ENCODE results near the gene SPATA2. TPM values are rescaled to one million over a fixed set of nuclear protein-coding genes. Genes with fewer than 3 reads are reported as not detected.
"Not testable (repeated sequence)": the region's sequence is repeated elsewhere in the genome, so short reads cannot be mapped to it uniquely, and the experiment has no call there.

SPATA2 gene
- total RNA-seq, 1 donor from 2014 or later = 8.0 TPM

DNA sequence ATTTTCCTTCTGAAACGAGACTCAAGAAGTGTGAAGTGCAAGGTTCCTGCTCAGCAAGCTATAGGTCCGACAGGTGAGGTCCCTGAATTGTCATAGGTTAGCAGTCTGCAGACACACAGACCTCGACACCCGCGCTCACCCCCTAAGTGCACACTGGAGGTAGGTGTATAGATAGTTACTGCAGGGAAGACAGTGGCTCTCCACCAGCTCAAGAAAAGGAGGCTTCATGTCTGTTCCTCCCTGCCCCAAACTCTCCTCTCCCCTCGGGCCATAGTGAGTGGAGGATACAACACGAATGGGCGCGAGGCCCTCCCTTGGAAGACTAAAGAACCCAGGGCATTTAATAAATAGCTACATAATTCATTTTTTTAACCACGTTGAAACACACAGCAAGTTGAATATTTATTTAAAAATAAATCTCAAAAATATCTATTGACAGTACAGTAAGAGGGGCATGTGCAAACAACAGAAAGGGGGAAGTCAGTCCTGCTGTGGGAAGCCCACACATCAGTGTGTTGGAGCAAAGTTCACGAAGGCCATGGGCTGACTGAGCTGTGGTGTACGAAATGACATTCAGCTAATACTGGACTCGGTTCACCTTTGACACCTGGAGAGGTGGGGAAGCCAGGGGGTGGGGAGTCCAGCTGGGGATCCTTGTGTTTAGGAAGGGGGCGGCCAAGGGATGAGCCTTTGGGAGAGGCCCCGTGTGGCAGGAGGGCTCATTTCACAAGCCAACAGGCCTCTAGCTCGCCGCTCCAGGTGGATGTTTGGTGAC is 10.7 kb downstream of the SPATA2 start:
- no peak for DNase-seq (ENCODE audit: low spot score)

DNA sequence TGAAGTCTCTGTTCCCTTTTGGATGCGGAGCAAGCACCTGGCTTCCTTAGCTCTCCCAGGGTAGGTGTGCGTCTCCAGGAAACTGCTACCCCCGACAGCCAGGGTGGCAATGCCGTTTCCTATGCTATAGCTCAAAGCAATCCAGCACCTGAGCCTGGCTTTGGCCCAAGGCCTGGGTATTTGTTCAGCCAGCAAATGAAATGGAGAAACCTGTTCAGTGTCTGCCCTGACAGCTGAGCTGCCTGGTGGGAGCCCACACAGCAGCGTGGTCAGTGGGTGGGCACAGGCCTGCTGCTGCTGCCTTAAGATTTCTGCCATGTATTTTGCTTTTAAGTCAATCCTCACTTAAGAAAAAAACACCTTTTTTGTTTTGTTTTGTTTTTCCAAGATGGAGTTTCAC is 13.7 kb downstream of the SPATA2 start:
- DNase-seq (ENCODE audit: low spot score) = no peak

DNA sequence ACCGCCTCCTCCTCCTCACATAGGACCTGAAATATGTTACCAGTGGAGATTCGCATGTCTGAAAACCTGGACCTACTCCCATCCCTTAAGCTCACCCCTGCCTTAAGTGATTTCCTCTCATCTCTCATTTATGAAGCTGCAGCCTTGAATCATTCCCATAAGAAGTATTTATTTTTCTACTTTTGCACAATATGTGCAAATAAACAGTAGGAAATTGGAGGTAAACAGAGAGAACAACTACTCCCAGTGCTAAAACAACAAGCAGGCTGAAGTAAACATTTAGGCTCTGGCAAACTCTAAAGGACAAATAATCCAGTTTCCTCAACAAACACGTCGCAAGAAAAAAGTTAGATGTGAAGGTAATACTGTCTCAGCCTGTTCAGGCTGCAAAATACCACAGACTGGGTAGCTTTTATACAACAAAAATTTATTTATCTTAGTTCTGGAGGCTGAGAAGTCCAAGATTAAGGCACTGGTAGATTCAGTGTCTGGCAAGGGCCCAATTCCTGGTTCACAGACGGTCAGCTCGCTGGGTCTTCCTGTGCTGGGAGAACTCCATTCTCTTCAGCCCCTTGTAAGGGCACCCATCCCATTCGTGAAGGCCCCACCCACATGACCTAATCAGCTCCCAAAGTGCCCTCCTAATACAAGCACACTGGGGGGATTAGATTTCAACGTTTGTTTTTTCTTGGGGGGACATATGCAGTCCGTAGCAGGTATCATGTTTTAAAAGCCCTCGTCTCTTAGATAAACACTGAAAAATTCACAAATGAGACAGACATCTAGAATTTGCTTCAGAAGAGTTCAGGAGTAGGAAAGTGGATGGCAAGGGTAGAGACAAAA is 15.6 kb downstream of the SPATA2 start:
- no peak for DNase-seq (ENCODE audit: low spot score)

DNA sequence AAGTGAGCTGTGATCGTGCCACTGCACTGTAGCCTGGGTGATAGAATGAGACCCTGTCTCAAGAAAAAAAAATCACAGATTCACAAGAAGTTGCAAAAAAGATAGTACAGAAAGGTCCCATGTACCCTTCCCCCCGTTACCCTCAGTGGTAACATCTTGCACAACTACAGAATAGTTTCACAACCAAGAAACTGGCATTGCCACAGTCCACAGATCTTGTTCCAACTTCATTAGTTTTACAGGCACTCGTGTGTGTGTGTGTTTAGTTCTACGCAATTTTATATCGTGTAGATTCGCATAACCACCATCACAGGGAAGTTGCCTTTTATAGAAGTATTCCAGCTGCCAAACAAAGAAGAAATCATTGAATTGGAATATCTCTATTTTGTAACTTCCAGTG is 19.1 kb downstream of the SPATA2 start:
- no peak for DNase-seq (ENCODE audit: low spot score)

DNA sequence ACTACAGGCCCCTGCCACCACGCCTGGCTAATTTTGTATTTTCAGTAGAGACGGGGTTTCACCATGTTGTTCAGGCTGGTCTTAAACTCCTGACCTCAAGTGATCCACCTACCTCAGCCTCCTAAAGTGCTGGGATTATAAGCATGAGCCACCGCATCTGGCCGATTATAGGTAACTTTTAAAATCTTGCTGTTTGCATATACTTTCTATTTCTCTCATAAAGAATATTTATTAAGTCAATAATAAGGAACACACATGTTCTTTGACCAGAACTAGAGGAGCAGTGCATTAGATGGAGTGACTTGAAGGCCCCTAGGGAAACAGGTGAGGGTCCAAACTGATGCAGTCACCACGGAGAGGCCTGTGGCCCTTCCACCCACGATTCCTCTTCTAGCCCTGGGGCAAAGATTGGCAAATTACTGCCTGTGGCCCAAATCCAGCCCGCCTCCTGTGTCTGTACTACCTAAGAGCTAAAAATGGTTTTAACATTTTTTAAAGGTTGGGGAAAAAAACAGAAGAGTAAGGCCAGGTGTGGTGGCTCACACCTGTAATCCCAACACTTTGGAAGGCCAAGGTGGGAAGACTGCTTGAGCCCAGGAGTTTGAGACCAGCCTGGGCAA is 19.7 kb downstream of the SPATA2 start:
- DNase-seq (ENCODE audit: low spot score) = not testable (repeated sequence)

DNA sequence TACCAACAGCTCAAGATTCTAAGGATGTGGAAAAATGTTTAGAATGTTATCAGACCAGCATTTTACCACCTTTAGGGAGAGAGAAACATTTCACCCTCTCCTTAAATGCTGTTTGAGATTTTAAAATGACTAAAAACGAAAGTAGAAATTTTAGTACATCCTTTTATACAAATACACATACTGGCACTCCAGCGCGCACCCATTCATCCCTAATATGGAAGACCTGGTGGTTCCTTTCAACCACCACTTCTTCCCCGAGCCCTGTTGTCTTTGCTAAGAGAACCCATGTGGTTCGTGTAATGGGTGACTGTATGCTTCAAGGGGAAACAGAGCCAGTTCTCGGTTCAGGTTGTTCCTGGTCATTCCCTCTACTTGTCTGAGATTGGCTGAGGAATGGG is 21.3 kb downstream of the SPATA2 start:
- no peak for DNase-seq (ENCODE audit: low spot score)

DNA sequence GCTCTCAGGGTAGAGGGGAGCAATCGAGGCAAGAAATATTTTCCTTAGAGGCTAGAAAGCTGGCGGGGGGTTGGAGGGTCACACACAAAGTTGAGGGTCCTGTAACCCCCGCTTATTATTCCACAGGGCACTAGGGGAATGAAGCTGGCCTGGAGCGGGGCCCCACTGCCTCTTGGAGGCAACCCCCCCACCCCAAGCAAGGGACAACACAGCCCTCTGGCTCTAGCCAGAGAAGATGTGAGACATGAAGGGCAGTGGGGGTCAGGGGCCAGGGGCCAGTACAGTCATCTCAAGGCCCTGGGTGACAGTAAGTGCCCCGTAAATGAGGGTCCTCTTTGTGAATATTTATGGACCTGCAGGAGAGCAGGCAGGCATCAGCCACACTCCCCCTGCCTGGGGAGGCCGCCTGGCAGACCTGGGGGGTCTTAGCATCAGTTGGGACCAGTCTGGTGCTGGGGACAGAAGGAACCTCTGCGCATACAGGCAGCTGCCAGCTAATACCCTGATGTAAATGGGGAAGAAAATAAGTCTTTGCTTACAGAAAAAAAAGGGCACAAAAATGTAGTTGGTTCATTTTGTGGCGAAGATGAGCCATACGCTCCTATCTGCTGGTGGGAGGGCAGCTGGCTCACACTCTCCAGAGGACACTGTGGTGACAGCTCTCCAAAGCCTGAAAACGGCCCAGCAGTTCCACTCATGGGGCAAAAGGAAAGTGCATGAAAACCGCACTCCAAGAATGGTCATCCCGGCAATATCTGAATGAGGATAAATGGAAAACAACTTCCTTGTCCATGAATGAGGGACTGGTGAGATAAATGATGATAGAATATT is 21.9 kb downstream of the SPATA2 start:
- DNase-seq (ENCODE audit: low spot score) = no peak

DNA sequence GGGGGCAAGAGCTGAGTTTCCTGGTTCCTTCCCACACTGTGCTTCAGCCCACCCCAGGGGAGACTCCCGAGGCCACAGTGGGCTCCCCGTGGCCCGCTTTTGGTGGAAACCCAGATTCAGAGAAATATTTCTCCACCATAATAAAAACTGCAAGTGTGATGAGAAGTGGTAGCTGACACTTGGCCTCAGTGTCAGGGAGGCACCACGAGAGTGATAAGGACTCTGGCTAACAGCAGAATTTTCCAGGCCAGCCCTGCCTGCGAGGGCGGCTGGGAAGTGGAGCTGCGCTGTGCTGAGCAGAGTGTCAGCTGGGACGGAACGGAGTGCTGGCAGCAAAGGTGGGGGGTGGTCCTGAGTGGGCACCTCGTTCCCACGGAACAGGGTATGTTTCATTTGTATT is 22.5 kb downstream of the SPATA2 start:
- DNase-seq (ENCODE audit: low spot score) = no peak

DNA sequence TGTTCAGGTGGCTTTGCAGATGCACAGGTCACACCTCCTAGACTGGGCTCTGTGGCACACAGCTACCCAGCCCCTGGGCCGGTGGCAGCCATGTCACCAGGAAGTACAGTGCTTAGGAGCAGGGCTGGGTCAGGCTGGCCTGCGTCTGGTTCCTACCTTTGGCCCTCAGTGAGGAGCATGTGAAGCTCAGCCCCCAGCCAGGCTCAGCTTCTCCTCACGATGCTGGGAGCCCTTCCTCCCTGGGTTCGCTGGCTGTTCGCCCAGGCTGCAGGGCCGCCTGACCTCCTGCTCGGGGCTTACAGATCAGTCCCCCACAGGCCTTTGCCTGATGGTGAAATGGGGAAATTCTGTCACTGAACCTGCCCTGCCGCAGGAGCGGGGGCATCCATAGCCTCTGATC is 23.1 kb downstream of the SPATA2 start:
- no peak for DNase-seq (ENCODE audit: low spot score)

DNA sequence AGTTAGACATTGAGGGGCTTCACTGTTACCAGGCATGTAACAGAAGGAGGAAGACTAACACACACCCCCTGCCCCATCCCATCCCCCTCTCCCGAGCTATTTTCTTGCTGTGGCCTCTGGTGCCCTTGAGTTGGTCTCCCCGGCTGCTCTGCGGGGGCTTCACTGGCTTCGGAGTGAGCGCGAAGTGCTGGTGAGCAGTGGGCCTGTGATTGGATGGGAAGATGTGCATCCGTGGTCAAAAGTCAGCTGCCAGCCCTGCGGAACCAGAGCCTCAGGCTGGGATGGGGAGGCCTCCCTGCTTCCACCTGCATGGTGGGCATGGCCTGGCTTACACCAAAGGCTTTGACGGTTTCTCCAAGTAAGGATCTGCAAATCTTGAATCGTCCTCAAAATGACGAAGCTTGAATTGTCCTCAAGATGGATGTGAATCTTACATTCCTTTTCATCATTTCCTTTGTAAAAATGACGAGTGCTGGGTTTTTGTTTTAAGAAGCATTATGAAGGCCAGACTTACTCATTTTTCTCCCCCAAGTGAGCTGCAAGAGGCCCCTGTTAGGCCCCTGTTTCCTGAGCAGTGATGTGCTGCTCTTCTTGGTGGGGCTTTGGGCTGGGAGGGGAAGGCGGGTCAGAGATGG is 23.7 kb downstream of the SPATA2 start:
- DNase-seq (ENCODE audit: low spot score) = no peak

DNA sequence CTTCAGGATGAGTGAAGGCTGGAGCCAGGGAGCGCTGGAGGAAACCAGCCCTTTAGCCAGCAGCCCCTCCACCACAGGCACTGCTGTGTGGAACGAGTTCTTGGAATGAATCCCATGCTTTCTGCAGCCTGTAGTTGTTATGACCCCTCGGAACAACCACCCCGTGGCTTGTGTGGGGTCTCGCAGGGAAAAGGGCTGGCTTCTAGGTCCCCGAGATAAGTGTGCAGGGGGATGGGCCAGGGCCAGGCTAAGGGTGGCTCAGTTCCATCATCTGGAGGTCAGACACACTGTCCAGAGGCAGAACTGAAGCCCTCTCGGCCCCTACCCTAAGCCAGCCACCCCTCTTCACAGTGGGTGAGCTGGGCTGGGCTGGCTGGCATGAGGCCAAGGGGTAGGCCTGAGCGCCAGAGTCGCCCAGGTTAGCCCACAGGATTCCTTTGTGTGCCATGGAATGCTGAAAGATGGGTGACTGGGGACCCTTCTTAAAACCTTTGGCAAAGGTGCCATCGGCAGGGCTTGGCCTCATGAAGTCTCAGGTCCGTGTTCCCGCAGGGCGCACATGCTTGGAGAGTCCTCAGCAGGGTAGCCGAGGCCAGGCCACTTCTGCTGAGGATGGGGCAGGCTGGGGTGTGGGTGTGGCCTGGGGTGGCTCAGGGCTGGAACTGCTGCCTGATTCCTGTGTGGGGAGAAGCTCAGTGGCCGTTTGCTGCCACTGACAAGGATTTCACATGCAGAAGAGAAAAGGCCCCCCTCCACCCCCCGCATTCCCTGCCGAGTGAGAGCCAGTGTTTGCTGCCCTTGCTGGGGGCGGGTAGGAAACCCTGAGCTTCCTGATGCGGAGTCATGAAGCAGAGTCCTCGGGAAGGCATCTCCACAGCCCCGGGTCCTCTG is 24.6 kb downstream of the SPATA2 start:
- DNase-seq (ENCODE audit: low spot score) = no peak

DNA sequence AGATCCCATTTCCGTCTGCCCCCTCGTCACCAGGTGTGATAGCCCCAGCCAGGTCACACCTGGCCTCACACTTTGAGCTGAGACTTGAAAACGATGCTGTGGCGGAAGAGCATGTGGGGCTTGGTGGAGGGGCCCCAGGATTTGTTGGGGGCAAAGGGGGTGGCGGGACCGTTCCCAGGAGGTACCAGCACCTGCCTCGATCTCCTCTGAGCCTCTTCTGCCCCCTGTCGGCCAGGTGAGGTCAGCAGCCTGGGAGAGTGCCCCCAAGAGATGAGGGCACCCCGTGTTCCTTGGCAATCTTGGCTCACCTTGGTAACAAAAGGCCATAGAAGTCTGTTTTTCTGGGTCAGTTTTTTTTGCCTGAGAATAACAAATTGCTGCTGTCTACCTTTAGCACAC is 25.4 kb downstream of the SPATA2 start:
- no peak for DNase-seq (ENCODE audit: low spot score)

DNA sequence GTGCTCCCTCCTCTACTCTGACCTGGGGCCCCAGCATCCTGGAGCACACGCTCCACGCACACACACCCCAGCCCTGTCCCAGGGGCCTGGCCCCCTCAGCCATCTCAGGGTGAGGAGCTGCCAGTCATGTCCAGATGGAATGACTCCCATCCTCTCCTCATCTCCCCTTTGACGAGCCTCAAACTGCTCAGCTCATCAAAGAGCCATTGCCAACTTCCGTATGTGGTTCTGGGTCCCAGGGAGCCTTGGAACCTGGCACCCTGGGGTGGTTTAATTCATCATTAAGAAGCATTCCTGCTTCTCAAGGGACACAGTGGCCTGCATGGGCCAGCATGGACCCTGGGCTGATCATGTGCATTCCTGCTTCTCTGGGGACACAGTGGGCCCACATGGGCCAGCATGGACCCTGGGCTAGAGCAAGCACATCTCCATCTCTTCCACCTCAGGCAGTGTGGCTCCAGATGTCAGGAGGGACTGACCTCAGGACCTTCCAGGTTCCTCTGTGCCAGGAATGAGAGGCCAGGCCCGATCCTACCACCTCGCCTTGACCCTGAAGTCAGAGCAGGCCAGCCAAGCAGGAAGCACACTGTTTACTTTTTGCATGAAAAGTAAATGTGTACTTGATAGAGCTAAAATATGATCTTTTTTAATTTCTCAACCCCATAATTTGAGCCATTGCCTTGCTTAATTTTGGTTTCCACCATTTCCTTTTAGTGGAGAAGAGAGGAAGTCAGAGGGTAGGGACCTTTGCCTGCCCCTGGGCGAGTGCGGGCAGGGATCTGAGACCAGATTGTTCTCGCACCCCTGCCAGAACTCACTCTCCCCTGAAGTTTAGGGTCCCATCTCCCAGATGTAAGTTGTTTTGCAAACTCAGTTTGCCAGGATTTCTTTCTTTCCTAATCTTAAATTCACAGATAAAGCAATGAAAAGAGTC is 26.1 kb downstream of the SPATA2 start:
- DNase-seq (ENCODE audit: low spot score) = no peak

DNA sequence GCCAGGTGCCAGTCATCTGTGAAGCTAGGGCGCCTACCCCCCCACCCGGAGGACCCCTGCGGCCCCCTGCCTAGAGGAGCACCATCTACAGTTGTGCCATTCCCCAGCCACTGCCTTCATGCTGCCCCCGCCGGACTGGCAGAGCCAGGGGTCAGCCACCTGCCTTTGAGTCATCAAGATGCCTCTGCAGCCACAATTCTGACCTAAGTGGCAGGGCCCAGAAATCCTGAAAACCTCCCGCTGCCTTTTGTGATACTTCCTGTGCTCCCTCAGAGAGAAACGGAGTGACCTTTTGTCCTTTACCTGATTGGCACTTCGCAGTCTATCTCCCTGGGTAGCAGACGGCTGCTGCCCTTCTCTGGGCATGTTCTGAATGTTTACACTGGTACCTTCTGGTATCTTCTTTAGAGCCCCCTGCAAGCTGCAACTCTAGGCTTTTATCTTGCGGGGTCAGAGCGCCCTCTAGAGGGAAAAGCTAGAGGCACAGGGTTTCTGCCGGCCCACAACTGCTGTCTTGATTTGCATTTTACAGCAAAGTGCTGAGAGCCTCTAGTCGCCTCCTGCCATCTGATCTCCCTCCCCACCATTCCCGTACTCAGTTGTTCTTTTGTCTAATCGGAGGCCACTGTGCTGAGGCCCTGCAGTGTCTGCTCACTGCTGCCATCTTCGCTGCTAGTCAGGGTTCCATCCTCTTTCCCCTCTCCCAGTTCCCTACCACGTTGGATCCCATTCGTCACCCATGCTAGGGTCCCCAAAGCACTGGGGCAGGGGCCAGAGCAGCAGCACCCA is 26.9 kb downstream of the SPATA2 start:
- no peak for DNase-seq (ENCODE audit: low spot score)

DNA sequence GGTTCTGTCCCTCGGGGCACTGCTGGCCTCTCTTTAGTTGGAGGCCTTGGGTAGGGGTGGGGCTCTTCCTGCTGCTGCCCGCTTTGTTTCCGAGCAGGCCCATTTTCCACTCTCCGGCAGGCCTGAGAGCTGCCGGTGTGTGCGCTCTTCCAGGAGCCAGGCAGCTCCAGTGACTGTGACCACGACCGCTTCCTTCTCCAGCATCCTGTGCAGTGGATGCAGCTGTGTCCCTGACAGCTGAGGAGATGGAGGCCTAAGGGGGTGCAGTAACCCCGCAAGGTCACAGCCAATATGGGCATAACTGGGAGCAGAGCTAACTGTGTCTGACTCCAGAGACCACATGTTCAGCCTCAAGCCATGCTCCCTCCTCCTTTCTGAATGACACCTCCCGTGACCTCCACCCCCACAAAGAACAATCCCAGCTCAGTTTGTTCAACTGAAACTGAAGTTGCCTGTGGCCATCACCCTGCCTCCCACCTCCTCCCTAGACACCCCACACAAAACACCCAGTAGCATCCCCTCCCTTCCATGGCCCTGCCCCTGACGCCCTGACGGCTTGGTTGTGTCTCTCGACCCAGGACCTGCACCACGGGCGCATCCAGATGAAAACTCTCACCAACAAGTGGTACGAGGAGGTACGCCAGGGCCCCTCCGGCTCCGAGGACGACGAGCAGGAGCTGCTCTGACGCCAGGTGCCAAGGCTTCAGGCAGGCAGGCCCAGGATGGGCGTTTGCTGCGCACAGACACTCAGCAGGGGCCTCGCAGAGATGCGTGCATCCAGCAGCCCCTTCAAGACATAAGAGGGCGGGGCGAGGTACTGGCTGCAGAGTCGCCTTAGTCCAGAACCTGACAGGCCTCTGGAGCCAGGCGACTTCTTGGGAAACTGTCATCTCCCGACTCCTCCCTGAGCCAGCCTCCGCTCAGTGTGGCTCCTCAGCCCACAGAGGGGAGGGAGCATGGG is 27.8 kb downstream of the SPATA2 start:
- no peak for DNase-seq (ENCODE audit: low spot score)

DNA sequence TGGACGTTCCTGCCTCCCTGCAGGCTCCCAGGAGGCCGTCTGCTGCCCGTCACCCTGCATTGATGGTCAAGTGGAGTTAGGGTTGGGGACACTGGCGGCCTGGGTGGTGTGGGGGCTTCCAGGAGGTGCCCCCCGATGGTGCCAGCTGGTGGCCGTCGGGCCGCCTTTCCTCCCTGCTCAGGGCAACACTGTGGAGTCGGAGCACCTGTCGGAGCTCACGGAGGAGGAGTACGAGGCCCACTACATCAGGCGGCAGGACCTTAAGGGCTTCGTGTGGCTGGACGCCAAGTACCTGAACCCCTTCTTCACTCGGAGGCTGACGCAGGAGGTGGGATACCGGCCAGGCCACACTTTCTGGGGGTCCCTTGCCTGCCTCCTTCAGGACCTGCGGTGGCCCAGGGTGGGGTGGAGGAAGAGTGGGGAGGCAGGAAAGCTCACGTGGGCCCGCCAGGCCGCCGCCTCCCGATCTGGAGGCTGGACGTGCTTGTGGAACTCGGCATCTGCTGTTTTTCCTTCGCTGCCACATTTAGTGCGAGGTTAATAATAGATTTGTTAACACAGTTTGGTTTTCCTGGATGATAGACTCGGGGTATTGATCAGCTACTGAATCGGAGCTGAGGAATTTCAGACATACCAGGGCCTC is 28.6 kb downstream of the SPATA2 start:
- no peak for DNase-seq (ENCODE audit: low spot score)
